Inflammatory macrophage (primary cell): Measurements from ENCODE around the gene THSD4.
"Not testable (repeated sequence)": the region's sequence is repeated elsewhere in the genome, so short reads cannot be mapped to it uniquely, and the experiment has no call there.

Source experiments
- DNase-seq, 2 donors: peaks; one replicate each; pipeline ENCODE4 v3.0.0-alpha.2; 2020 to 2022

THSD4 gene

DNA sequence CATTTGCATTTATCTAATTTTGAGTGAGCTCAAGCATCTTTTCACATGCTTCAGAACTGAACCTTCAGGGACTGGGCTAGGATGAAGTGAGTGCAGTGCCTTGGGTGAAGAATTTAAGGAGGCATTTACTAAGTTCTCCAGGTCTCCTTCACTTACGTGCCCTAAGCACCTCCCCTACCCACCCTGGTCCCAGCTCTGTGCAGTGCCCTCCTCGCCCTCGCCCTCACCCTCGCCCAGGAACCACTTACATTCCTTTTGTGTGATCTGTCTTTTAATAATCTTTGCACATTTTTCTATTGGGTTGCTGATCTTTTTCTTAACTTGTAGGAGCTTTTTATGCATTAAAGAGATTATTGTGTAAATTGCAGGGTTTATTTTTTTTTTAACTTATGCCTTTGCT, 322.6 kb downstream of the THSD4 start:
- DNase-seq = no peak

DNA sequence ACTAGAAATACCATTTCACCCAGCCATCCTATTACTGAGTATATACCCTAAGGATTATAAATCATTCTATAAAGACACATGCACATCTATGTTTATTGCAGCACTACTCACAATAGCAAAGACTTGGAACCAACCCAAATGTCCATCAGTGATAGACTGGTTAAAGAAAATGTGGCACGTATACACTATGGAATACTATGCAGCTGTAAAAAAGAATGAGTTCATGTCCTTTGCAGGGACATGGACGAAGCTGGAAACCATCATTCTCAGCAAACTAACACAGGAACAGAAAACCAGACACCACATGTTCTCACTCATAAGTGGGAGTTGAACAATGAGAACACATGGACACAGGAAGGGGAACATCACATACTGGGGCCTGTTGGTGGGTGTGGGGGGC, 324.2 kb downstream of the THSD4 start:
- DNase-seq = not testable (repeated sequence)

DNA sequence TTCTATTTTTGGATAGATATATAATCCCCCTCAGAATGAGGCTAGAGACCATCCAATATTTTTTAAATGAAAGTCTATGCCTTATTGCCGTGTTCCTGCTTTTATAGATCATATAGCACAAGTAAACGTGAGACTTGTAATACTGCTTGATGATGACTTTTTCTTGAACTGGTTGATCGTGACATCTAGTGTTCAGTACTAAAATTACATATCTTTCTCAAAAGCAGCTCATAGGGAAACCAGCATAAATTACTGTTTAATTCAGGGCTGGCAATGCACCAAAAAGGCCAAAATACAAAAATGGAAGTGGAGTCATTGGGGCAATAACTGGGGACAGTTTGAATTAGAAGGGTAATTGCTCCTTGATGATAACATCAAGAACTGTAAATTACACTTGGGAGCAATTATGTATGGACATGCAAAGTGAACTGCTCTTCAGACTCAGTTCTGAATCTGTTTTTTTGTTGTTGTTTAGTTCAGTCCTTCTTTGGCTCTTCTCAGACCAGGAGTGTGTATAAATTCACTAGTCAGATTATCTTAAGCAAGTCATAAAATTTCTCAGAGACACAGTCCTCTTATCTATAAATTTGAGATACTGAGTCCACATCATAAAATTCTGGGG, 325.3 kb downstream of the THSD4 start:
- peak; percentile 23 to 58 for DNase-seq

DNA sequence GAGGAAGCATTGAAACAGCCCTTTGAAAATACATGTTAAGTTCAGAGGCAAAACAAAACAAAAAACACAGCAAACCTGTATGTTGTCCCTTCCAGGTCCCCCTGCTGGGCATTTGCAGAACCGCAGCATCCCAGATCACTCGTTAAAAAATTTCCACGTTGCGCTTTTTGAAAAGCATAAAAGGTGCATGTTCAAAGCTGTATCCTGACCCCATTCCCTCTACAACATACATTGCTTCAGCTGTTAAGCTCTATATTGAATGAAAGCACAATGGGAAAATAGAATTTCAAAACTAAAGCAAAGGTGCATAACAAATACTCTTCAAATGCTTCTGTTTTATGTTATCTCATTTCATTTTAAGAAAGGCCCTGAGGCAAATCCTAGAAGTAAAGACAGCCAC, 328.3 kb downstream of the THSD4 start:
- peak; percentile 35 to 44 for DNase-seq

DNA sequence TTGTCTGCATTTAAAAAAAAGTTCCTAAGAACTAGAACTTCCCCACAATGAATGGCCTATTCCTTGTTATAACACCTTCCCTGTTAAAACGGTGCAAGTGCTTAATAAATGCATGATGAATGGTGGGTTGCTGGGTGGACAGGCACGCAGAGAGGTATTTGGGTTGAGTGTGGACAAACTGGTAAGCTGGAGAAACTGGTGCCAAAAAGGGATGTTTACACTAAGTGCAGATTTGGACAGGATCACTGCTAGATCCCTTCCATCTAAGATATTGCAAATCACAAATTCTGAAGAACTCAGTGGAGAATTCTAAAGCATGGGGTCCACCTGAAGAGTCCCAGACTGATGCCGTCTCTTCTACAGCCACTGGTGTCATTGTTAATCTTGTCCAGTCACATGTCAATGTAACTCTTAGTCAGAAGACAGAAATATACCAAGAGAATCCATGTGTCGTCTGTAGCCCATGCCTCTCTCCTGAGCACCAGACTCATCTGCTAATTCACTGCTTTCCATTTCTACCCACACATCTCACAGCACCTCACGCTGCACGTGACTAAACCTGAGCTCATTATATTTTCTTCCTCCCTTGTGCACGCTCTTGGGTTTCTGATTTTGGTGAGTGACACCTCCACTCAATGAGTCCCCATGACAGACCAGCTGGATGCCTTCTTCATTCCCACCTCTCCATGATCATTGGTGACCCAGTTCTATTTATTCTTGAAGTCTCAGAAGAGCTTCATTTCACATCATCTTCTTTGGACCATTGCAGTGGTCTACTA, 328.9 kb downstream of the THSD4 start:
- DNase-seq = no peak

DNA sequence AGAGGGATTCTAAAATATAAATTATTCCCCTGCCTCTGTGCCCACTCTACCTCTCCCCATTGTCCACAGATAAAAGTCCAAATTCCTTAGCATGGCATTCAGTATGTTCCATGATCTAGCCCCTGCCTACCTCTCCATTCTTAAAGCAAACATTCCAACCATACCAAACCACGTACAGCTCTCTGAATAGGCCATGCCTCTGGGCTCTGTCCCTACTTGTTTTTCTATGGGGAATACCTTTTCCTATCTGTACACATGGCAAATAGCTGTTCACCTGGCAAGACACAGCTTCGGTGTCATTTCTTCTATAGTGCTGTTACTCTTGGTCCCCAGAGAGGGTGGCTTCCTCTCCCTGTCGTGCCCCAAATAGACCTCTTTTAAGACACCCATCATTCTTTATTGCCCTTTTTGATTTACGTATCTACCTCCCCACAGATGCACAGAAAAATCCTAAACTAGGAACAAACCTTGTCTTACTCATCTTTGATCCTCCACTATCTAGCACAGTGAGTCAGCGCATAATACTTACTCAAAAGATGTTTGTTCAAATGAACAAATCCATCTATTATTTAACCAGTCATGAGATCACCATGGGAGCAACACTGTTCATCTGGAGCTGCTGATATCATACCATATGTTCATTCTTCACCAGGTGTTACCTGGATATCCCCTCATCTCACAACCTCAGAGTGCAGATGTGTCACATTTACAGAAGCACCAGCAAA, 329.8 kb downstream of the THSD4 start:
- DNase-seq = no peak

DNA sequence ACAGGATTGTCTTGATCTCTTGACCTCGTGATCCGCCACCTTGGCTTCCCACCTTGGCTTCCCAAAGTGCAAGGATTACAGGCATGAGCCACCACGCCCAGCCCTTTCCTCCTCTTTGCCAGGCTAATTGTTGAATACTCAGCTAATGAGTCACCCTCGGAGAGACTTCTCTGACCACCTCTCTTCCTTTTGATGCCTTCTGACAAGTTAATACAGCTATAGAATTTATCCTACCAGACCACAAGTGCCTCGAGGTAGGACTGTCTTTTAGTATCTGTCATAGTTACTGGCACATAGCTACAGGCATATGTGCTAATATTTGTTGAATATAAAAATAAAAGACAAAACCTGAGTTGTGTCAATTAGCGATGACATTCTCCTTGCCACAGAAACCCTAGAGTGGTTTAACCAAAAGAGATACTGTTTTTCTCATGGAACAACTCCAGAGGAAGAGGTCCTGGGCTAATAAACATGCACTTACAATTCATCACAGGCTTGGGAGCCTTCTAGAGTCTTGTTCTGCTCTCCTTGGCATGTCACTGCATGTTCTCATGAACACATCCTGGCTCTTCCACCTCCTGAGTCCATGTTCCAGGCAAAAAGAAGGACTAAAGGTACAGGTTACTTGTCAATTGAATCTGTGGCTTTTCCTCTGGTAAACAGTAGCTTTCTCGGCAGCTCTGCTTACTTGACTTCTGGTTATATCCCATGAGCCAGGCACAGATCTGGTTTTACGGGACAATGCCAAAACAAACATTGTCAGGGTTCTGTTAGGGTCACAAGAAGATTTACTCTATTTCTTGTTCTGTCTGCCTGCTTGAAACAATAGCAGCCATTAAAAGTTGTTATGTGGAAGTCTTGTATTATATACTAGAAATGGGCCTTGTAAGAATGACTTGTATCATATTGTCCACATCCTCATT, 332.3 kb downstream of the THSD4 start:
- no peak for DNase-seq

DNA sequence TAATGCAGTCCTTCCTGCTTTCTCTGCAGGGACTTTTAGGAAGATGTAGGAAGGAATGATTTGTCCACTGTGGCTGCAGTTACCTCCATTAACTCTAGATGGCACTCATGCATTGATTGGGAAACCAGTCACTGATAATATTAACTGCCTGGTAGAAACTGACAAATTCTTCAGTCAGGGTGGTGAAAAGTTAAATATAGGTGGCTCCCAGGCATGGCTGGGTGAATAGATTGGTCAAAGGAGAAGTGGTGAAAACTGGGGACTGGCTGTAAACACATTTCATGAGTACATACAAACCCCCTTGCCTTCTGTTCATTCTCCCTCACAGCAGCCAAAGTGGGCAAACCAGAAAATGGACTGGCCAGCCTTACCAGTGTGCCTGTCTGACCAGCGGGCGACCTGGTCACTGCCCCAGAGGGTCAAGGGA, 333.4 kb downstream of the THSD4 start:
- peak; percentile 54 to 61 for DNase-seq

DNA sequence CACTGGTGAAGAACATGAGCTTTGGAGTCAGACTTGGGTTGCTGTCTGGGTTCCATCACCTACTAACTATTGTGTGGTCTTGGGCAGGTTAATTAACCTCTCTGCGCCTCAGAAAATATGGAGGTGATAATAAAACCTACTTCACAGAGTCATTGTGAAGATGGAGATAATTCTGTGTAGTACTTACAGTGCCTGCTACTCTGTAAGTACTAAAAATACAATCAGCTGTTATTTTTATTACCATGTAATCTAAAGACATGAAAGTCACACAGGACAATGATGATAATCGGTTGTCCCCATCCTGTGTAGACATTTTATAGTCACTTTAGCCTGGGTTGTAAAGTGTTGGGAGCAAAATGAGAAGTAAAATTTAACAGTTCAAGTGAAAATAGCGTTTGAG, 334.1 kb downstream of the THSD4 start:
- DNase-seq = no peak

DNA sequence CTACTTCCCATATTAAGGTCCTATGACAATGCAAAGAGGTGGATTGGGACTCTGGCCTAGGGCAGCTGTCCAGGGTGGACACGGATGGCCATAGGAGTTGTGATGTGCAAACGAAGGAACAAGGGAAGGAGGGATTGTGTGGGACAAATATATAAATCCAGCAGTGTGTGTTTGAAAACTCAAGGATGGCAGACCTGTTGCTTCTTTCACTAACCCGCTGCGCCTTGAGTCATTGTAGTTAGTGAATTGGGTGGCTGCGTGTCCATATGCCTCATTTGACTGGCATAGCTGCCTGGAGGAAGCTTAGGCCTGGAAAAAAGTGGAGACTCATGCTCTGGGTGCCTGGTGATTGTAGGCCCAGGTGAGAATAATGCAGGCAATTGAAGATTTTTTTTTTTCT, 334.7 kb downstream of the THSD4 start:
- no peak for DNase-seq

DNA sequence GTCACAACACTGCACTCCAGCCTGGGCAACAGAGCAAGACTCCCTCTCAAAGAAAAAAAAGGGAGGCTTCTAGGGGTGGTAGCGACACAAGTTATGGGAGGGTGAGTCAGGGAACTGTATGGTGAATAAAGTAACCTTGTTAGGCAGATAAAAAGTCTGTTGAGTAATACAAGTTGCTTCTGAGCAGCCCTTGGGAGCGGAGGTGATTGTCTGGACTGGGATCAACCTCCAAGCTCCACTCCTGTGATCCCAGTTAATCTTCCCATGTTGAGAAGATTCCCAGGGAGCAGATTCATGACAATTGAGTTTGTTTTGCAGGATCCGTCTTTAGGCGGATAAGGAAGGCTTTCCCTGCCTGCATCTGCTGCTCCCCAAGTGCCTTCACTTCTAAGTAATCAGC, 335.9 kb downstream of the THSD4 start:
- no peak for DNase-seq

DNA sequence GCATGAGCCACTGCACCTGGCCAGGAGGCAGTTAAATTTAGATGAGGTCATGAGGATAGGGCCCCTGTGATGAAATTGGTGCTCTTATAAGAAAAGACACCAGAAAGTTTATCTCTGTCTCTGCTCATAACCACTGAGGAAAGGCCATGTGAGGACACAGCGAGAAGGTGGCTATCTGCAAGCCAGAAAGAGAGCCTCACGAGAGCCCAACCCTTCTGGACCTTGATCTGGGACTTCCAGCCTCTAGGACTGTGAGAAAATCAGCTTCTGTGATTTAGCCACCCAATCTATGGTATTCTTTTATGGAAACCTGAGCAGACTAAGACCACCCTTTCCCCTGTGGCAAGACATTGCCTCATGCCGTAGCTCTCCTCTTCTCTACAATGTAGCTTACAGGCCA, 337.6 kb downstream of the THSD4 start:
- DNase-seq = no peak

DNA sequence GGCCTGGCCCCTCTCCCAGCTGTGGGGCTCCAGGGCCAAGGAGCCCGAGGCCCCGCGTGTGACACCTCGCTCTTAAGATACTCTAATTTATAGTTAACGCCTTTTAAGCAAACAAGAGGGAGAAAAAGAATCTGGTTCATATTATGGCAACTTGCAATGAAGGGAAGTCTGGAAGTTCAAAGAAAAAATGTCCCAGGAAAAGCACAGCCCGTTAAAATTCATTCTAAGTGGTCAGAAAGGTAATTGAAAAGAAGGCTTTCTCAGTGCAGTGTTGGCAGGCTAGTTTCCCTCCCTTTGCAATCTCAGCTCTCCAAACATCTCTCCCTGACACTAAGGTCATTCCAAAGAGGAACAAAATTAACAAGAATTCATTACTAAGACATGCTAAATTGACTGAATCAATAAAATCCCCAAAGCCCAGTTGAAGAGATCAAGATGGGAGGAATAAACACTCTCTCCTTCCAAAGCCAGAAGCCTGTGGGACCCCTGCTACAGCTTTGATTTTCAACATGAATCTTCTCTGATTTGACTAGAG, 339.3 kb downstream of the THSD4 start:
- DNase-seq = no peak

DNA sequence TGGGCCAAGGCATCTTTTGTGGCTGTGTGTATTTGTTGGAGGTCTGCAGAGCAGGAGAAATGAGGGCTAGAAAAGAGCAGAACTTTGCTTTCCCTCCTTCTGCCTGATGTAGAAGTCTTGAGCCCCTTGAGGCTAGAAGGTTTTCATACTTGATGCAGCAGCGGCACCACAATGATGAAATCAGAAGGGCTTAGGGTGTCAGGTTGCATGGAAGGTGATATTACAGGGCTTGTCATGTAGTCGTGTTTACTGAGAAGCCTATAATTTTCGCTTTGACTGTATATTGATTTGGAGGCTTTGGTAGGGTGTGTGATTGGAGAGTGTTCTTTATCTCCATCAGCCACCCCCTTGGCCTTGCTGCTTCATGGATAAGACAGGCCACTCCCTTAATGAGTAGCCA, 339.8 kb downstream of the THSD4 start:
- DNase-seq = no peak

DNA sequence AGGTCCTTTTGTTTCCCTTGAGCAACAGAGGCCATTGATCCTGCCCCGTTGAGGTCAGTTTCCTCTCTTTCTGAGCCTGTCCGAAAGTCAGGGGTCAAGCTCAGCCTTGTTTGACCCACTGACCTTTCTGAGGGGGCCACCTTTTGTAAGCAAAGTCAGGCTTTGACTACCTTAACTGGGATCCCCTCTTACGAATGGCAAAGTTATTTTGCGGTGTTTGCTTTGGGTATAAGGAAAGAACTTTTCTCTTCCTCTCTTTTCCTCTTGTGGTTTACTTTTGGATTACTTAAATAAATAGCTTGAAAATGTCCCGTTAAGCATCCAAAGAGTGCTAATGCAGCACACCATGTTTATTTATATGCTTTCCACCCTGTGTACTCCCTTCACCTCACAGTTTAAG, 340.6 kb downstream of the THSD4 start:
- no peak for DNase-seq

DNA sequence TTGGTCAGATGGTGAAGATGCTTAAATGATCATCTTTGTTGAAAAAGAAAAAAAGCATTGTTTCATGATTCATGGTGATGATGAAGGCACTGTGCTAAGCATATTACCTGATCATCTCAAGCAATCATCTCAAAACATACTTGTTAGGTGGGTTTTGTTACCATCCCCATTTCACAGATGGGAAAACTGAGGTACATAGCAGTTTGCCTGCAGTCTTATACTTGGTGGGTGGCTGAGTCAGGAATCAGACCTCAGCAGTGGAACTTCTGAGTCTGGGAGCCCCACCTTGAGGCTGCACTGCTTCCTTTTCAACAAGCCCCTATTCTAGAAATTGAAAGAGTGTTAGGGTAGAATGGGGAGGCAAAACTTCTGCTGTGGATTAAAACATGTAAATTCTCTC, 341.1 kb downstream of the THSD4 start:
- no peak for DNase-seq

DNA sequence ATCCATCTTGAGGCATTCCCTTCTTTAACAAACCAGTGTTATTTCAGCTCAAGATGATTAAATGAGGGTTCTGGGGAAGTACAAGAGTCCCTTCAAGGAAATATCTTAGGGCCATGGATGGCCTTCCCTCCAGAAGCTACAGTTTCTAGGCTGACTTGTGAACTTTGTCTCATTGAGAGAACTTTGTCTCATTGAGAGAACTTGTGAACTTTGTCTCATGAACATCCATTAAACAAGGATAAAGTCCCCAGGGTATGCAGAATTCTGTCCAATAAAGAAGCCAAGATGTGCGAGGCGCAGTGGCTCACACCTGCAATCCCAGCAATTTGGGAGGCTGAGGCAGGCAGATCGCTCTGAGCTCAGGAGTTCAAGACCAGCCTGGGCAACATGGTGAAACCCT, 341.5 kb downstream of the THSD4 start:
- DNase-seq = no peak

DNA sequence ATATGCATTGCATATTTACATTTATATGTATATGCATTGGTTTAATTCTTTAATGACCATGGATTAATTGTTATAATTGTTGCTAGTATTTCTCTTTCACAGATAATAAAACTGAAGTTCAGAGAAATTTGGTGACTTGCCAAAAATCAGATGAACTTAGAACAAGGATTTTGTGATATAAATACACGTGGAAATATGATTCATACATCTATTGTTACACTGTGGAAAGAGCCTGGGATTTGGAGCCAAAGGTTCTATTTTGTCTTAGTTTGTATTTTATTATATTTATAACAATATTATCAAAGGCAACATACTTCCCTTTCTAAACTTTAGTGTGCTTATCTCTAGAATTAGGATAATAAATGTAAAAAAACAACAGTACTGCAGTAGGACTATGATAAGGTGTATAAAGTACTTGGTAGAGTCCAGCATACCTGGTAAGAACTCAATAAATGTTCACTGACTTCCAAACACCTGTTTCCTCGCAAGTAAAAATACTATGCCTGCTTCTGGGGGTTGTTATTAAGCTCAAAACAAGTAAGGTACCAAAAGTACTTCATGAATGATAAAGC, 342.9 kb downstream of the THSD4 start:
- no peak for DNase-seq

DNA sequence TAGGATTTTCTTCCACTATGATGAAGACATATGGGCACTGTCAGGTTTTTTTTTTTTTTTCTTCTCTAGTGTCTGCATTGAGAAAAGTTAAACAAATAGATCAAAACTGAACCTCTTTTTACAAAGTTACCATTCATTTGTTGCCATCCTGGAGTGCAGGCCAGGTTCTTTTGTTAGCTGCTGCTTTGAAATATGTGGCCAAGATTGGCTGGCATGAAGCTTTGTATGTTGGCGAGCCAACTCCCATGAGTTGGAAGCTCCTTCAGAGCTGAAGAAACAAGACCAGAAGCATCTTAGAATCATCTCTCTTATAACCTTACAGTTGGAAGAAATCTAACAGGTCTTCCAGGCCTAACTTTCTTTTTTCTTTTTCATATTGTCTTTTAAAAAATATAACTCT, 346.5 kb downstream of the THSD4 start:
- DNase-seq = no peak

DNA sequence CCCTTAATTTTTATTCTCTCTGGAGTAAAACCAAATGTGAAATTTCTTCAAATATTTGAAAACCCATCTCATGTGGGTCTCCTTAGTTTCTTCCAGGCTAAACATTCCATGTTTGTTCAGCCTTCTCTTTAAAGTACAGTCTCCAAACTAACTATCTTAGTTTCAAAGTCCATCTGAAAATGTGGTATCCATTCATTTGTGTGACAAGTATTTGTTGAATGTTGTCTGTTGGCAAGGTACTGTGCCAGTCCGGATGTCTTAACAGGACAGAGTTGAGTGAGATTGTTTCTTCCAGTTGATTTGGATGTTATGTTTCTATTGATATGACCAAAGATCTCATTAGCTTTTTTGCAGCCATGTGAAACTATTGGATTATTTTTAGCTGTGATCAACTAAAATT, 347.4 kb downstream of the THSD4 start:
- DNase-seq = no peak

DNA sequence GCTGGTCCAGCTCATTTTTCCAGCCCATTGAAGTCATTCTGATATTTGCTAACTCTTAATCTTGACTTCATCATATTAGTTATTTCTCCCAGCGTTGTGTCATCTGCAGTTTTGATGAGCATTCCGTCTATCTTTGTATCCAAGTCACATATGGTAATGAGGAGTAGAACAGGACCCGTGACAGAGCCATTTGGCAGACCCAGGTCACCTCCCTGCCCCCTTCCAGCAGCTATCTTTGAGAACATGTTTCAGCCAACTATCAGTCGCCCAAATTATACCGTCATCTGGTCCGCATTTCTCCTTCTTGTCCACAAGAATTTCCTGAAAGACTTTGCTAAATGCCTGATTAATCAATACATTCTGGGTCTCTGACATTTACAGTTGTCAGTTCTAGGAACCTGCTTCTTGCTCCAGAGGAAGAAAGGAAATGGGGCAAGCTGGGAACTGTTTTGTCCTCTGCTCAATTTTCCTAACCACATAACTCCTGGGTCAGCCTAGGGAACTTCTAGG, 347.9 kb downstream of the THSD4 start:
- no peak for DNase-seq
